Measurements from ENCODE around the gene PDIA5.
"Not testable (repeated sequence)": the region's sequence is repeated elsewhere in the genome, so short reads cannot be mapped to it uniquely, and the experiment has no call there.

Gene PDIA5

GRCh38 chr3:123096126-123096525 is 29.3 kb downstream of the PDIA5 start:
- no peak for DNase-seq

- no peak for DNase-seq
Observed at GRCh38 chr3:123096731-123097130, 29.9 kb downstream of the PDIA5 start.

- no peak for DNase-seq
Observed at GRCh38 chr3:123098426-123099330, 31.9 kb downstream of the PDIA5 start.

GRCh38 chr3:123099331-123100192 is 32.7 kb downstream of the PDIA5 start:
- DNase-seq: no peak

- DNase-seq: no peak
Observed at GRCh38 chr3:123100193-123100776, 33.5 kb downstream of the PDIA5 start.

- DNase-seq: no peak
Observed at GRCh38 chr3:123102249-123102648, 35.4 kb downstream of the PDIA5 start.

- DNase-seq: no peak
Observed at GRCh38 chr3:123102826-123103225, 36.0 kb downstream of the PDIA5 start.

- no peak for DNase-seq
Observed at GRCh38 chr3:123104550-123104949, 37.7 kb downstream of the PDIA5 start.

- no peak for DNase-seq
Observed at GRCh38 chr3:123105201-123106189, 38.7 kb downstream of the PDIA5 start.

GRCh38 chr3:123110282-123110975 is 43.6 kb downstream of the PDIA5 start:
- no peak for DNase-seq

- DNase-seq: no peak
Observed at GRCh38 chr3:123110976-123111615, 44.3 kb downstream of the PDIA5 start.

GRCh38 chr3:123111640-123112039 is 44.8 kb downstream of the PDIA5 start:
- DNase-seq: no peak

- no peak for DNase-seq
Observed at GRCh38 chr3:123112232-123112631, 45.4 kb downstream of the PDIA5 start.

GRCh38 chr3:123112656-123113055 is 45.8 kb downstream of the PDIA5 start:
- DNase-seq: not testable (repeated sequence)

- no peak for DNase-seq
Observed at GRCh38 chr3:123113889-123114450, 47.1 kb downstream of the PDIA5 start.

- DNase-seq: no peak
Observed at GRCh38 chr3:123116116-123116515, 49.3 kb downstream of the PDIA5 start.

- no peak for DNase-seq
Observed at GRCh38 chr3:123119388-123119787, 52.6 kb downstream of the PDIA5 start.

- no peak for DNase-seq
Observed at GRCh38 chr3:123119802-123120201, 53.0 kb downstream of the PDIA5 start.

- DNase-seq: no peak
Observed at GRCh38 chr3:123120573-123120972, 53.7 kb downstream of the PDIA5 start.

GRCh38 chr3:123122057-123122456 is 55.2 kb downstream of the PDIA5 start:
- DNase-seq: no peak

All from activated CD4-positive, alpha-beta T cell treated with anti-CD3 and anti-CD28 coated beads for 1 hour (primary cell).